Fibroblast of lung (primary cell): Measurements from ENCODE around the gene MAZ.

Experiments used
- EZH2 ChIP-seq: IDR thresholded peaks from 2 replicates; pipeline ENCODE4 v1.5.1; 2012; ENCODE audit warnings: low read length, control low read depth, mild to moderate bottlenecking; ENCODE audit errors: missing control alignments
- TF ChIP-seq, protein P1 (sequence below), 2 donors: IDR thresholded peaks in 1 of 2; conservative IDR thresholded peaks in 1 of 2; 1 replicate in 1 of 2; 2 replicates in 1 of 2; pipeline ENCODE4 v1.5.1; 2011 to 2012; ENCODE audit warnings: low read length in 2 of 2, control low read depth in 1 of 2, inconsistent platforms in 1 of 2, low read depth in 1 of 2, mild to moderate bottlenecking in 1 of 2

DNA sequence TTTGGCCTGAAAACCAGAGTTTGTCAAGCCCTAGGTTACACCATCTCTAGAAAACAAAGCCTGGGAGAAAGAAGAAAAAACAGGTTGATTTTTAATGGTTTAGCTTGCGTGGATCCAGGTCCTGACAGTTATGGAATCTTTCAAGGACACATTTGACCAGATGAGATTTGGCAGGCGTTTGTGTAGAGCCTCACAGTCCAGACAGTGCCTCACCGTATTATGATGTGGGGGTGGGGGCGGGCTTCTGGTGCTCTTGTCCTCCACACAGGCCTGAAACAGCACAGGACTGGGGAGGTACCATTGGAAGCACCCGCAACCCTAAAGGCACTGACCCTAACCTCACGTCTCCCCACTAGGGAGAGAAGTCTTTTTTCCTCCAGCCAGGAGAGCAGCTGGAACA is 33.5 kb downstream of the MAZ start:
- TF ChIP-seq, protein P1, sequence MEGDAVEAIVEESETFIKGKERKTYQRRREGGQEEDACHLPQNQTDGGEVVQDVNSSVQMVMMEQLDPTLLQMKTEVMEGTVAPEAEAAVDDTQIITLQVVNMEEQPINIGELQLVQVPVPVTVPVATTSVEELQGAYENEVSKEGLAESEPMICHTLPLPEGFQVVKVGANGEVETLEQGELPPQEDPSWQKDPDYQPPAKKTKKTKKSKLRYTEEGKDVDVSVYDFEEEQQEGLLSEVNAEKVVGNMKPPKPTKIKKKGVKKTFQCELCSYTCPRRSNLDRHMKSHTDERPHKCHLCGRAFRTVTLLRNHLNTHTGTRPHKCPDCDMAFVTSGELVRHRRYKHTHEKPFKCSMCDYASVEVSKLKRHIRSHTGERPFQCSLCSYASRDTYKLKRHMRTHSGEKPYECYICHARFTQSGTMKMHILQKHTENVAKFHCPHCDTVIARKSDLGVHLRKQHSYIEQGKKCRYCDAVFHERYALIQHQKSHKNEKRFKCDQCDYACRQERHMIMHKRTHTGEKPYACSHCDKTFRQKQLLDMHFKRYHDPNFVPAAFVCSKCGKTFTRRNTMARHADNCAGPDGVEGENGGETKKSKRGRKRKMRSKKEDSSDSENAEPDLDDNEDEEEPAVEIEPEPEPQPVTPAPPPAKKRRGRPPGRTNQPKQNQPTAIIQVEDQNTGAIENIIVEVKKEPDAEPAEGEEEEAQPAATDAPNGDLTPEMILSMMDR (conservative IDR thresholded peaks at IDR 0.05 in 1 of 2, IDR thresholded peaks at IDR 0.05 in 1 of 2; ENCODE audit: low read depth in 1 of 2, low read length in 2 of 2): no peak
- no peak for TF ChIP-seq EZH2
